Pancreas (tissue), 10 donors: ENCODE data around the gene PIK3CB. TPM values are rescaled to one million over a fixed set of nuclear protein-coding genes. Genes with fewer than 3 reads are reported as not detected.

Source experiments
- ATAC-seq, 4 donors: fragments of 200-7000 bp; cut with Tn5 transposase; one replicate each; pipeline versions ENCODE4 v1.8.0 to v1.9.1; 2020; ENCODE audit warnings: mild to moderate bottlenecking in 4 of 4, moderate library complexity in 4 of 4
- DNase-seq, 6 donors: peaks; one replicate each; pipeline ENCODE4 v3.0.0-alpha.2; 2020
- FAIRE-seq: peaks from 2 replicates; lab custom pipeline; 2012; peaks lifted over from hg19 to GRCh38; lab: Jason Lieb, UNC
- H3K27ac ChIP-seq, 4 donors: fragments of 200-600 bp; sonication (generic); 1 replicate in 3 of 4; 2 replicates in 1 of 4; pipeline versions ENCODE4 v1.5.0 to v1.8.0; 2020
- H3K27me3 ChIP-seq, 4 donors: fragments of 200-600 bp; one replicate each; pipeline ENCODE4 v1.8.0; 2021
- H3K36me3 ChIP-seq, 3 donors: fragments of 200-600 bp; sonication (generic) in 1 of 3; one replicate each; pipeline versions ENCODE4 v1.5.0 to v1.8.0; 2020 to 2021
- H3K4me1 ChIP-seq, 3 donors: fragments of 200-600 bp; one replicate each; pipeline ENCODE4 v1.8.0; 2021
- H3K4me3 ChIP-seq, 4 donors: fragments of 200-600 bp; sonication (generic) in 2 of 4; one replicate each; pipeline versions ENCODE4 v1.5.0 to v1.8.0; 2020 to 2021
- H3K9me3 ChIP-seq, 4 donors: fragments of 200-600 bp; one replicate each; pipeline ENCODE4 v1.8.0; 2021
- CTCF ChIP-seq, 4 donors: fragments of 200-600 bp; sonication (generic) in 3 of 4; IDR thresholded peaks; one replicate each; pipeline versions ENCODE4 v1.5.0 to v1.8.0; 2021; ENCODE audit warnings: antibody characterized with exemption in 4 of 4
- WGBS, 2 donors: extraction: QIAGEN DNeasy Blood & Tissue Kit; methylation state at CpG; one replicate each; pipeline ENCODE4 v1.1.7; 2013; 5-methylcytosine and 5-hydroxymethylcytosine counted together
- intact Hi-C, 3 donors: fragments of 100-400 bp; cut with DNase I; formaldehyde crosslinking; loops; one replicate each; pipeline versions ENCODE4 v1.11.1 to v1.14.2; 2022
- polyA plus RNA-seq, 2 donors: library from polyadenylated mRNA; stranded (reverse); fragments of 200-250 nt; gene quantifications; one replicate each; pipeline ENCODE4 v1.2.3, GENCODE V29; 2013
- total RNA-seq, 6 donors: library from RNA; stranded (reverse); fragmentation: NEBNext Ultra II Directional in 4 of 6; extraction: Animal tissue kit (Norgen Biotek cat#: 25700) in 4 of 6; gene quantifications; one replicate each; pipeline versions ENCODE4 v1.2.1 to v1.2.4, GENCODE V29; 2021 to 2023
- donor health status: healthy with polysubstance abuse.
- donor health status: DM: no; HTN: no; CAD: no; lungs with moderate emphysema.
- donor health status: DM: no; HTN: no; CAD: no.
- donor health status: control.
- donor health status: control.
- donor health status: Bipolar disorder and iron deficiency.
- donor health status: DM: yes; HTN: yes; CAD: no.
- donor health status: DM: no; HTN: no; CAD: no.
- donor health status: DM: no; HTN: no; CAD: no.
- donor health status: DM: yes; HTN: yes; CAD: no.

PIK3CB gene
- total and polyA plus RNA-seq, 8 donors = 8.2 to 36.4 (median 24.4) TPM

DNA sequence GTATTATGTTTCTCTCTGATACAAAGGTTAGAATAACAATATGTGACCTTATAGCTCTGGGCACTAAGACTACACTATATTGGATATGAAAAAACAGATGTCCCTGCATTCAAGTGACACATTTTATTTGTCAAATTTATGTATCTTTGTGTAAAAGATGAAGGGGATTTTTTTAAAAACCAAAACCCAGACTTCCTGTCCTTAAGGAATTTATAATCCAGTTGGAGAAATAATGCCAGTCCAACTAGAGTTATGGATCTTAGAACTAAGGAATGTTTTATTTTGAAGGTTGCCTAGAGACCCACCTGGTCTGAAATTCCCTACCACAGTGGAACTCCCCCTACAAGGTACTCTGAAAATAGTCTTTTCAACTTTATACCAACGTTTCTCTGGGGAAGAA lies 33.3 kb upstream of the PIK3CB start:
- WGBS, 2 donors = 14 to 20% methylated on average over 1 of the region's 1 CpG
- no peaks in the 10 kb centered on the region for H3K36me3 ChIP-seq
- no peak overlapping the region for H3K27ac ChIP-seq
- H3K4me3 ChIP-seq = no peak overlapping the region
- intact Hi-C loops = no loop called here
- no peak for ATAC-seq
- no peaks in the 10 kb centered on the region for H3K27me3 ChIP-seq
- peaks cover 5 to 13% (median 11%) of the 10 kb centered on the region in 3 donors for H3K4me1 ChIP-seq
- no peak for TF ChIP-seq CTCF (IDR thresholded peaks at IDR 0.05)
- no peaks in the 10 kb centered on the region for H3K9me3 ChIP-seq
- FAIRE-seq = no peak
- DNase-seq = no peak

DNA sequence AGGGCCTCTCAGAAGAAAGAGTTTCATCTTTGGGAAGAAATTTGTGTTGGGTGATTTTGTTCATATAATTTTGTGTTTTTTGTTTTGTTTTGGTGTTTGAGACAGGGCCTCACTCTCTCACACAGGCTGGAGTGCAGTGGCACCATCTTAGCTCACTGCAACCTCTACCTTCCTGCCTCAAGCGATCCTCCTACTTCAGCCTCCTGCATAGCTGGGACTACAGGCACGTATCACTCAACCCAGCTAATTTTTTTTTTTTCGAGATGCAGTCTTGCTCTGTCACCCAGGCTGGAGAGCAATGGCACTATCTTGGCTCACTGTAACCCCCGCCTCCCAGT lies 29.0 kb upstream of the PIK3CB start:
- H3K27ac ChIP-seq = peak overlapping the region; percentile 75 to 96 (median 84)
- WGBS, 2 donors = 88 to 95% methylated on average over 4 of the region's 4 CpGs
- TF ChIP-seq CTCF (IDR thresholded peaks at IDR 0.05) = no peak
- H3K9me3 ChIP-seq = no peaks in the 10 kb centered on the region
- no peaks in the 10 kb centered on the region for H3K36me3 ChIP-seq
- H3K4me3 ChIP-seq = no peak overlapping the region
- peaks cover 8 to 30% (median 21%) of the 10 kb centered on the region in 3 donors for H3K4me1 ChIP-seq
- ATAC-seq (no peak), FAIRE-seq (no peak), DNase-seq (no peak)
- H3K27me3 ChIP-seq = no peaks in the 10 kb centered on the region
- intact Hi-C loops = no loop called here

- intact Hi-C loops = no loop called here
- WGBS, 2 donors = 12 to 18% methylated on average over 11 of the region's 11 CpGs
- no peaks in the 10 kb centered on the region for H3K36me3 ChIP-seq
- H3K9me3 ChIP-seq = no peaks in the 10 kb centered on the region
- DNase-seq = peak; percentile 59 to 85 (median 74)
- H3K27ac ChIP-seq = peak overlapping the region; percentile 75 to 96 (median 84)
- H3K4me1 ChIP-seq = peaks cover 8 to 30% (median 21%) of the 10 kb centered on the region in 3 donors
- H3K27me3 ChIP-seq = no peaks in the 10 kb centered on the region
- no peak for TF ChIP-seq CTCF (IDR thresholded peaks at IDR 0.05)
- FAIRE-seq = no peak
- H3K4me3 ChIP-seq = peak overlapping the region in 2 of 4 donors; percentile 2 to 15
- ATAC-seq = peak; percentile 86 to 93 (median 90)
Observed at GRCh38 chr3:138862924-138863775, 28.4 kb upstream of the PIK3CB start.

DNA sequence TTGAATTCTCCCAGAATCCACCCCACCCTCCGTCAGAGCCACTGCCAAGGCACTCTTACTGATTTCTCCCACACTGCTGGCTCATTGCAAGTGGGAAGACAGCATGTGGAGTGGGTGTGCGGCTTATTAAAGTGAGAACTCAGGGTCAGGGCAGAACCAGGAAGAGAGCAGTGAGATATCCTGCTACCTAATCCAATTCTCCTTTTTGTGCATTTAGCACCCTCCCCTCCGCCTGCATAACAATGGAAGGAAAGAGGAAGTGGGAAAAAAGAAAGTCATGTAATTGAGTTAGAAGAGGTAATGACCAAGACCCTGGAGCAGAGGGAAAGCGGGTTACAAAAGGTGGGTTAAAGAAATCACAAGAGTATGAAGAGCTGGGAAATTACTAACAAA lies 27.8 kb upstream of the PIK3CB start:
- Histone ChIP-seq H3K36me3 (no peaks in the 10 kb centered on the region), H3K27ac (peak overlapping the region; percentile 75 to 96 (median 84)), H3K27me3 (no peaks in the 10 kb centered on the region), H3K4me1 (peaks cover 8 to 30% (median 21%) of the 10 kb centered on the region in 3 donors), H3K4me3 (peak overlapping the region in 2 of 4 donors; percentile 2 to 15), H3K9me3 (no peaks in the 10 kb centered on the region)
- TF ChIP-seq CTCF (IDR thresholded peaks at IDR 0.05) = no peak
- DNase-seq (peak in 5 of 6 donors; percentile 62 to 88 (median 79)), ATAC-seq (peak; percentile 82 to 88 (median 86)), FAIRE-seq (no peak)
- 21 to 22% methylated on average over 4 of the region's 4 CpGs for WGBS, 2 donors
- intact Hi-C loops = no loop called here

DNA sequence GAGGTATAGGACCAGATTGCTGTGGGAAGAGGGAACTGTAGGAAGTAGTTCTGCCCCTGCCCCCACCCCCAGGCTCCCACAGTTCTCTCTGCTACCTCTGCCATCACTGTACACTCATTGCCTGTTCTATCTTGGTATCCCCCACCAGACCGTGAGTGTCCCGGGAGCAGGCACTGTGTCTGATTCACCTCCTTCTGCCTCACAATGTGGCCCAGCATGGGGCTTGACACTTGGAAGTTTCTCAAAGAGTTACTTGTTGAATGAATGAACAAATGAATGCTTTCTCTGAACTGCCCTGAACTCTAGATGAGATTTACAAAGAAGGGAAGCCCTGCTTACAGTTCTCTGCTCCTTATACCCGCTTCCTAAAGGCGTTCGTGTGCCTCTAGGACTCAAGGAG lies 27.1 kb upstream of the PIK3CB start:
- H3K27ac ChIP-seq = peak overlapping the region; percentile 75 to 96 (median 84)
- no peak for FAIRE-seq
- H3K4me3 ChIP-seq = no peak overlapping the region
- no peaks in the 10 kb centered on the region for H3K36me3 ChIP-seq
- DNase-seq = peak in 1 of 6 donors; percentile 16
- peaks cover 8 to 30% (median 21%) of the 10 kb centered on the region in 3 donors for H3K4me1 ChIP-seq
- H3K27me3 ChIP-seq = no peaks in the 10 kb centered on the region
- no peaks in the 10 kb centered on the region for H3K9me3 ChIP-seq
- WGBS, 2 donors = 87 to 88% methylated on average over 5 of the region's 5 CpGs
- ATAC-seq = no peak
- no peak for TF ChIP-seq CTCF (IDR thresholded peaks at IDR 0.05)
- intact Hi-C loops = no loop called here
